Glomerular visceral epithelial cell (primary cell): ENCODE data around the gene ZNF385B.

Source experiments
- DNase-seq: peaks from one replicate; pipeline ENCODE4 v3.0.0-alpha.2; 2016; ENCODE audit errors: extremely low spot score

ZNF385B gene

DNA sequence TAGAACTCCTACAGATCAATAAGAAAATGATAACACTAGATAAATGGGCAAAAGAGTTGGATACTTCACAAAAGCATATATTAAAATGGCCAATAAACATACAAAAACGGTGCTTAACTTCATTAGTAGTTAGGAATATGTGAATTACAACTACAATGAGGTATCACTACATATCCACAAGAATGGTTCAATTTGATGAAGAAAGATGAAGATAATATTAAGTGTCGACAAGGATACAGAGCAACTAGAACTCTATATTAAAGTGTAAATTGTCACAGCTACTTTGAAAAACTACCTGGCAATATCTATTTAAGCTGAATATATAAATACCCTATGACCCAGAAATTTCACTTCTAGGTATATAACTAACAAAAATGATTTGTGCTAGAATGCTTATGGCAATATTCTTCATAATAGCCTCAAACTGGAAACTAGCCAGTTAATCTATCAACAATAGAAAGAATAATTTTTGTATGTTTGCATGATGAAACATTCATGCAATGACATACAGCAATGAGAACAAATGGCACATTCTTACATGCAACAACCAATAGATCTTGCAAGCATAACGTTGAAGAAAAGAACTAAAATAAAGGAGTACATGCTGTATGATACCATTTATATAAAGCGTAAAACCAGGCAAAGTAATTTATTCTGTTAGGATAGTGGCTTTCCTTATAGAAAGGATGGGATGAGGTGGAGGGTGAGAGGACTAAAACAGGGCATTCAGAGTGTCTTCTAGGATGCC, 306.6 kb downstream of the ZNF385B start:
- no peak for DNase-seq

DNA sequence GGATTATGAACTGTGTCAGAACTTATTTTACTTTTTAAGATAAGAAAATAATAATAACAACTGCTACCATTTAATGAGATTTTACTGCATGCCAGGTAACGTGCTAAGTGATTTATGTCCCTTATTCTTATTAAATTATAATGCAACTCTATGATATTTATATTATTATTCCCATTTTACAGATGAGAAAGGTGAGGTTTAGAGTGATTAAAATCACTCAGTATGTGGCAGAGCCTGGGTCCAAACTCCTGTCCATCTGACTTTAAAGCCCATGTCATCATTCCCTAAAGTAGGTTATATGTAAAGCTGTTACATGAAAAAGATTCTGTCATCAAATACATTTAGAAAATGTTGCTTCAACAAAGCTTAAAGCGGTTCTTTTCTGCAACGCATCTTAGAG, 308.0 kb downstream of the ZNF385B start:
- DNase-seq = no peak

DNA sequence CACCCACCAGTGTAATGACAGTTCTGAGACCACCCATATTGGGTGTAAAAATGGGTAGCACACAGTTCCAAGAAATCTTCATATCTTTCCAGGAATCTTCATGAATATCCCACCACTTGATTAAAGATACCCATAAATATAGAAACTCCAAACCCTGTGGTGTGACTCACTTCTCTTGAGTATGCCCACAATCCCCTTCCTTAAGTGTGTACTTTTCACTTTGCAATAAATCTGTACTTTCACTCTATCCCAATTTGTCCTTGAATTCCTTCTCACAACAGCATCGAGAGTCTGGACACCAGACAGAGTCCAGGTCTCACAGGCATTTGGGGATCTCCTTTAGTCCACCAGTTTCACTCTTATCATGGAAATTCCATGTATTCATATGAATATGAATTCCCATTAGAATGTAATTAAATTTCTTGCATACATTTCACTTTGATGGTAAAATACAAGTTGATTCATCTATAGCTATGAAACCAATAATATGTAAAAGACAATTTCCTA, 309.8 kb downstream of the ZNF385B start:
- DNase-seq = no peak

DNA sequence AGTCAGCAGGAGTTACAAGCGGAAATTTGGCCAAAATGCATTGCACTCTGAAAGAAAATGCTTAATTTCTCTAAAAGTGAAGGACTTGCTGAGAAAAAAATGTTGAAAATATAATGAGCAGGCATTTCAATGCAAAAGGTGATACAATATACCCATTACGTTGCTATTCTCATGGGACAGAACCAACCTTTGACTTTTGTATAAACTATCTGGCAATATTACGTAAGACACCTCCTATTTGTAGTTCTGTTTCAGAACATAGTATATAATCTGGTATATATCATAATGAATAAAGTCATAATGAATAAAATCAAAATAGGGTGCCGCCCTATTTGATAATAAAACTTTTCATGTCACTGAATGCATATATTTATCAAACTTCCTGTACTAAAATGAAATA, 310.6 kb downstream of the ZNF385B start:
- no peak for DNase-seq

DNA sequence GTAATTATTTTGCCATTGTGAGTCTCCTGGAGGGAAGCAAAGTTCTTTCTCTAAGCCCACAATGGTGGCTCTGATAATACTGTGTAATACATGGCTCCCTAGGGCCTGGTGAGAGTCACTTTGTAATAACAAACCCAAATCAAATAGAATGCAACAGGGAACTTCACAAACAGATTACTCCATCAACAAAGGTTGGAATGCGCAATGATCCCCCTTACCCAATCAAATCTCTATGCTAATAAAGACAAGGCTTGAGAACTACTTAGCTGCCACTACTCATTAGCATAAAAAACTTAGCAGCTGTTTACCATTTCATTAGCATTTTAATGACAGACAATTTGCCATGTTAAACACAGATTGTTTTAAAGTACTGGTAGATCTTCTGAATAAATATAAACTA, 311.2 kb downstream of the ZNF385B start:
- DNase-seq = no peak

DNA sequence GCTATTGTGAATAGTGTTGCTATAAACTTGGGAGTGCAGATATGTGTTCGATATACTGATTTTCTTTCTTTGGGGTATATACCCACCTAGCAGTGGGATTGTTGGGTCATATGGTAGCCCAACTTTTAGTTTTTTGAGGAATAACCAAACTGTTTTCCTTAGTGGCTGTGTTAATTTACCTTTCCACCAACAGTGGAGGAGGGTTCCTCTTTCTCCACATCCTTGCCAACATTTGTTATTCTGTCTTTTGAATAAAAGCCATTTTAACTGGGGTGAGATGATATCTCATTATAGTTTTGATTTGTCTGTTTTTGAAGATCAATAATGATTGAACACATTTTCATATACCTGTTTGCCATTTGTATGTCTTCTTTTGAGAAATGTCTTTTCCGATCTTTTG, 314.8 kb downstream of the ZNF385B start:
- no peak for DNase-seq

GRCh38 chr2:179545024-179545423, 316.4 kb downstream of the ZNF385B start:
- no peak for DNase-seq

DNA sequence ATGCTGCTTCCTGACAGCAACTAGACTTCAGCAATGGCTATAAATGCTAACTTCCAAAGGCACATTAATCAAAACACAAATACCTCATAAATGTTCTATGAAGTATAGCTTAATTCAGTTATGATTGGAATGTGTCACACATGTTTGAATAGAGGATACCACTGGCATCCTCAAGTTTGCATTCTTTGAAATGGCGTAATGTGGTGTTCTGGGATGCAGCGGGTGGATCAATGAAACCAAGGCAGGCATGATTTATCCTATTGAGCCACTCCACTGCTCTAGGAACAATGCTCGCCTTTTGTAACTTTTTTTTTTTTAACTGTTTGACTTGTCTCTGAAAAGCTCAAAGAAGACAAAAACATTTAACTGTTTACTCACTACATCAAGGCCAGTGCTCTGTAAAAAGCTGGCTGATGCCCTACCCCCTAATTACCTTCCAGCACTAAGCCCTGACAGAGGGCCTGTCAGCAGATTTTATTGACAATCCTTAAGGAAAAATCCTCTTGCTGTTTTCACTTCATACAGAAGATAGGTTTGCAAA, 318.0 kb downstream of the ZNF385B start:
- DNase-seq = peak; percentile 63

- no peak for DNase-seq
Observed at GRCh38 chr2:179541586-179541985, 319.8 kb downstream of the ZNF385B start.

DNA sequence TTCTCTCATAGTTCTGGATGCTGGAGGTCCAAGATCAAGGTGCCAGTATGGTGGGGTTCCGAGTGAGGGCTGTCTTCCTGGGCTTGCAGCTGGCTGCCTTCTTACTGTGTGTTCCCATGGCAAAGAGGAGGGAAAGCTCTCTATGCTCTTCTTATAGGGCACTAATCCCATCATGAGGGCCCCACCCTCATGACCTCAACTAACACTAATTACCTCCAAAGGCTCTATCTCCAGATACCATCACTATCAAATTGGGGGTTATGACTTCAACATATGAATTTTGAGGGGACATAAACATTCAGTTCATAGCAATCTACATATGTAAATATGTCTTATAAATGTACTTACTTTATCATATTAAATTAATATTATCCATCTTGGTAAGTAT, 322.3 kb downstream of the ZNF385B start:
- no peak for DNase-seq

DNA sequence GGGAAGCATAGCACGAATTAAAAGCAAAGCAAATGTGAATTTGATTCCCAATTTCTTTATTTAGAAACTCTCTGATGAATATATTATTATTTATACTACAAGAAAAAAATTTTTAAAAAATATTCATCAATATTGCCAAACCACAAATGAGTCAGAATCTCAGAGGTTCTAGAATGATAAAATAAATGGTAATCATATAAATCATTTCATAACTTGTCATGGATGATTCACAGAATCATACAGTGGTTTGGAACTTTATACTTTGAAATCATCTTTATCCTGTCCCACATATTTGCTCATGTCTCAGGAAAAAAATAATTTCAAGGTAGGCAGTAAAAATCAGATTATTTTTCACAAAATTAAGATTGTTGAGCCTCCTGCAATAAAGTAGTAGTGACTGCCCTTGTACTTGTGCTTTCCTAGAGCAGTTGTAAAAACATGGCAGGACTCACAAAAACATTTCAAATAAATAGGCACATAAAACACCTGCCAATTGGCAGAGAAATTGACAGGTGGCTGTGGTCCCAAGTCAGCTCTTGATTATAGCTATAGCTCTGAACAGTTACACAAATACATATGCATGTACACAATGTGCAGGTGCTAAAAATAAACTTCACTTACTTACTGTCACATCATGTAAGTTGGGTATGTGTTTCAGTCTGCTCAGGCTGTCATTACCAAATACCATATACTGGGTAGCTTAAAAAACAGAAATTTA, 322.8 kb downstream of the ZNF385B start:
- no peak for DNase-seq

- no peak for DNase-seq
Observed at GRCh38 chr2:179536185-179536584, 325.2 kb downstream of the ZNF385B start.

- no peak for DNase-seq
Observed at GRCh38 chr2:179533875-179534274, 327.5 kb downstream of the ZNF385B start.

DNA sequence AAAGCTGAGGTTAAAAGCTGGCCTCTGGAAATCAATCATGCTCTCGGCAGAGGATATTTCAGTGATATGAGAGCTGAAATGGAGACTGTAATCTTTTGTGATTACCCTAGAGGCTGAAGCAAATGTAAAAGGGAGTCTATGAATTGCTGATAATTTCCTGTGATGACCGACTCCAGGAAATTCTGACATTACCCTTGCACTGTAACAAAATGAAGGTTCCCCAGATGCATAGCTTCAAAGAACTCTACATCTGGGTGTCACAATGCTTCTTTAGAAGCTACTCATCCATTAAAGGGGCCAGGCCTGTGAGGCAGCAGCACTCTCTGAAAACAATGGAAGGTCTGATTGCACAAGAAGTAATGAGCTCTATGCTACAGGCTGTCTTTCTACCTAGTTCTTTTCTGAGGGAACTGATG, 328.5 kb downstream of the ZNF385B start:
- DNase-seq = no peak

GRCh38 chr2:179528576-179529069, 332.8 kb downstream of the ZNF385B start:
- DNase-seq = no peak

DNA sequence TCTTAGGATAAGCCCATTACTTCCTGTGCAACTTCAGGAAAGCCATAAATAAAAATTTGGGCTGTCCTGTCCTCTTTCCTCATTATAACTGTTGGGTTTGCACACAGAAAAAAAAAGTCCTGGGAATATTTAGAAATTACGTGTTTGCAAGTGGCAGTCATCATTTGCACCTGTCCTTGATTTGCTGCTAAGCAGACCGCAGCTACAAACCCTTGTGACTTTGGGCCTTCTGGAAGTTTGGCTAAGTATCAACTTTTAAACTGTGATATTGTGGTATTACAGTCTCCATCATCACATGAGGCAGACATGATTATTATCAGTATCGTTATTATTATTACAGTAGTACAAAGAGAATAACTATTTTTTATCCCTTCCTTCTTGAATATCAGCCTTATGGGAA, 336.1 kb downstream of the ZNF385B start:
- no peak for DNase-seq

DNA sequence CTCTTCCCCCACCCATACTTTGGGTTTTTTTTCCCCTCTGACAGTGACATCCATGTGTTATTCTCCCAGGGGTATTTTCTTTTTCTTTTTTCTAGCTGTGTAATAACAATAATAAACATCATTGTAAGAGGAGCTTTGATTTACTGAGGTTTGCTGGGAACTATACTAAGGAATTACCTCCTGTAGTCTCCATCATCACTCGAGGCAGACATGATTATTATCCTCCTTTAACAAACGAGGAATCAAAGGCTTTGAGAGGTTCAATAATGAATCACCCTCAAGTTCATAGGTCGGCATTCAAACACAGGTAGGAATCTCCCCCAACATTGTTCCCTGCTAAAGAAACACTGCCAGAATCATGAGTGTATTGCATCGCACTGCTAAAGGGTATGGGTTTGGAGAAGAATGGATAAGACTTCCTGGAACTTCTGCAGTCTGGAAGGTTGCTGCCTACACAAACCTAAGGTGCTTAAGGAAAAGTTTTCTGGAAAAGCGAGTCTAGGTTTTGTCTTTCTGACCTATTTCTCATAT, 336.5 kb downstream of the ZNF385B start:
- DNase-seq = no peak

DNA sequence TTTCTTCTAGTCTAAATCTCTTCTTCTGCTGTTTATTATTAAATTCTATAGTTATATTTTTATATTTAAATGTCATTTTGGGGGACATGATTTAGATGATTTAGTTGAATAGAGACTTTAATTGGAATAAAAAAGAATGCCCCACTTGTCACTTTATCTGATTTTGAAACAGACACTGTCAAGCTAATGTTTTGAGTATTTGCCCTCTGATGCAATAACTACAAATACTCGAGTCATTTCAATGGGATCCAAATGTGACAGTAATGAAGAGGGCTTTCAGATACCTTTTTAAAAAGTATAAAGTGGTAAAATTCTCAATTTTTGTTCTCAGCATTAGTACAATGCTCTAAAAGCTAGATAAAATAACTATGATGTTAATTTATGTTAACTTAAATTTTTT, 339.5 kb downstream of the ZNF385B start:
- no peak for DNase-seq

- DNase-seq = no peak
Observed at GRCh38 chr2:179518830-179519229, 342.6 kb downstream of the ZNF385B start.

- DNase-seq = no peak
Observed at GRCh38 chr2:179513181-179513580, 348.2 kb downstream of the ZNF385B start.

GRCh38 chr2:179512281-179513035, 349.0 kb downstream of the ZNF385B start:
- no peak for DNase-seq
